Measurements from ENCODE around the gene BTNL9.

Gene BTNL9

DNA sequence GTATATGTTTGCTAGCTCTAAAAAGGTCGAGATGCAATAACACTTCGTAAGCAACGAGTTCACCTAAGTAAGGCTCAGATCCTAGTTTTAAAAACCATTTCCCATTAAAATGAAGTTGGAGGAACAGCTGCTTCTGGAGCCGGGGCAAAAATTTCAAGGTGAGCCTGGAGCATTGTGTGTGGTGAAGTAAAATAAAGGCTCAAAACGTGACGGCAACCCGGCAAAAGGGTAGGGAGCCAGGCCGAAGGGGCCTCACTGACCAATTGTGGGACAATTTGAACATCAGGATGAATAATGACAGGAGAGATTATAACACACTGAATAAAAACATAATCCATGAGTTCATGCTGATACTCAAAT is 20.1 kb downstream of the BTNL9 start:
- DNase-seq (ENCODE audit: low read depth, low spot score), result no peak
- TF ChIP-seq, protein P1, sequence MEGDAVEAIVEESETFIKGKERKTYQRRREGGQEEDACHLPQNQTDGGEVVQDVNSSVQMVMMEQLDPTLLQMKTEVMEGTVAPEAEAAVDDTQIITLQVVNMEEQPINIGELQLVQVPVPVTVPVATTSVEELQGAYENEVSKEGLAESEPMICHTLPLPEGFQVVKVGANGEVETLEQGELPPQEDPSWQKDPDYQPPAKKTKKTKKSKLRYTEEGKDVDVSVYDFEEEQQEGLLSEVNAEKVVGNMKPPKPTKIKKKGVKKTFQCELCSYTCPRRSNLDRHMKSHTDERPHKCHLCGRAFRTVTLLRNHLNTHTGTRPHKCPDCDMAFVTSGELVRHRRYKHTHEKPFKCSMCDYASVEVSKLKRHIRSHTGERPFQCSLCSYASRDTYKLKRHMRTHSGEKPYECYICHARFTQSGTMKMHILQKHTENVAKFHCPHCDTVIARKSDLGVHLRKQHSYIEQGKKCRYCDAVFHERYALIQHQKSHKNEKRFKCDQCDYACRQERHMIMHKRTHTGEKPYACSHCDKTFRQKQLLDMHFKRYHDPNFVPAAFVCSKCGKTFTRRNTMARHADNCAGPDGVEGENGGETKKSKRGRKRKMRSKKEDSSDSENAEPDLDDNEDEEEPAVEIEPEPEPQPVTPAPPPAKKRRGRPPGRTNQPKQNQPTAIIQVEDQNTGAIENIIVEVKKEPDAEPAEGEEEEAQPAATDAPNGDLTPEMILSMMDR (IDR thresholded peaks at IDR 0.05; ENCODE audit: insufficient read depth, low read length, missing control alignments), result no peak
- POLR2A ChIA-PET, result no interaction called here
- H3K4me3 ChIP-seq (ENCODE audit: low read depth, low read length), result no peak overlapping the region
- CTCF ChIA-PET, result no interaction called here

DNA sequence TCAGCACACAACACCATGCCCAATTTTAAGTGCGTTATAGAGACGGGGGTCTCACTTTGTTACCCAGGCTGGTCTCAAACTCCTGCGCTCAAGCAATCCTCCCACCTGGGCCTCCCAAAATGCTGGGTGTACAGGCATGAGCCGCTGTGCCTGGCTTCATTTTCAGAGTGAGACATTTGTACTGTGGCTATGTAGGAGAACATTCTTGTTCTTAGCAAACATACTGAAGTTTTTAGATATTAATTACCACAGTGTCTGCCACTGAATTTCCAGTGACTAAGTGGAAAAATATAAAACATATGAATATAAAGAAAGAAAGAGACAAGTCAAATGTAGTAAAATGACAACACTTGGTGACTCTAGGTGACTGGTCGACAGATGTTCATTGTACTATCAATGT is 20.9 kb downstream of the BTNL9 start:
- no peak overlapping the region for H3K4me3 ChIP-seq (ENCODE audit: low read depth, low read length)
- TF ChIP-seq, protein P1 (IDR thresholded peaks at IDR 0.05; ENCODE audit: insufficient read depth, low read length, missing control alignments), result no peak
- ChIA-PET POLR2A (no interaction called here), CTCF (no interaction called here)
- no peak for DNase-seq (ENCODE audit: low read depth, low spot score)

DNA sequence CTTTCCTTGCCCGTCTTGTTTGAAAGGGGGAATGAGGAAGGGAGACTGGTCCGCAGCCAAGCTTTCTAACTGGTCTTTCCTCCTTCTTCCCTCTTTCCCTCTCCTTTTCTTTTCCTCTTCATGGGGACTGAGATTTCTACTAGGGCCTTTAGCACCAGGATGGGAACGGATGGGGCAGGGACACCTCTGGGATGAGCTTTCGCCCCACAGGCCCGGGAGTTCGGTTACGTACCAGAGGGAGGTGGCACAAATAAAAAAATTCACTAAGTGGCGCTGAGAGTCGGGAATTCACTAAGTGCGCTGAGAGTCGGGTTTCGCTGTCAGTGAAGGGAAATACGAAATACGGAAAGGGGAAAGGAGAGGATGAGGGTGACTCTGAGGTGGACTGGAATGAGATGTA is 21.6 kb downstream of the BTNL9 start:
- no peak overlapping the region for H3K4me3 ChIP-seq (ENCODE audit: low read depth, low read length)
- TF ChIP-seq, protein P1 (IDR thresholded peaks at IDR 0.05; ENCODE audit: insufficient read depth, low read length, missing control alignments), result no peak
- POLR2A ChIA-PET, result no interaction called here
- CTCF ChIA-PET, result no interaction called here
- DNase-seq (ENCODE audit: low read depth, low spot score), result no peak

DNA sequence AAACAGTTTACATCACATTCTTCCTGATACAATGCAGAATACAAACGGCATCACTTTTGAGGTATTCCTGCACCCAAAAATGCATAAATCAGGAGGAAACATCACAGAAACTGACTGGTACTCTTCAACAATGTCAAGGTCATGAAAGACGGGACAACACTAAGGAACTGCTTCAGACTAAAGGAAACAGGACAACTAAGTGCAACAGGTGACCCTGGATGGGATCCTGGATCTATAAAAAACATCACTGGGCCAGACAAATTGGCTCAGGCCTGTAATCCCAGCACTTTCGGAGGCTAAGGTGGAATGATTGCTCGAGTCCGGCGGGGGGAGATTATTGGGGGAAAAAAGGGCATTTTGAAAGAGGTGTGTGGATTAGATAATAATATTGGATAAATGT is 22.6 kb downstream of the BTNL9 start:
- TF ChIP-seq, protein P1 (IDR thresholded peaks at IDR 0.05; ENCODE audit: insufficient read depth, low read length, missing control alignments), result no peak
- ChIA-PET CTCF (no interaction called here), POLR2A (no interaction called here)
- no peak for DNase-seq (ENCODE audit: low read depth, low spot score)
- H3K4me3 ChIP-seq (ENCODE audit: low read depth, low read length), result no peak overlapping the region

DNA sequence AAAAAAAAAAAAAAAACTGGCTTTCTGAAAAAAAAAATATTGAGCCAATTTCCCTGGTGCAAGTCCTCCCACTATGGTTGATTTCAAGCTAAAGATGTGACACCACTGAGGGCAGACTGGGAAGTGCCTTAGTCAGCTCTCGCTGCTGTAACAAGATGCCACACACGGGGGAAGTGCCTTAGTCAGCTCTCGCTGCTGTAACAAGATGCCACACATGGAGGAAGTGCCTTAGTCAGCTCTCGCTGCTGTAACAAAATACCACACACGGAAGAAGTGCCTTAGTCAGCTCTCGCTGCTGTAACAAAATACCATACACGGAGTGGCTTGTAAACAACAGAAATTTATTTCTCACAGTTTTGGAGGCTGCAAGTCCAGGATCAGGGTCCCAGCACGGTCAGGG is 23.4 kb downstream of the BTNL9 start:
- ChIA-PET POLR2A (no interaction called here), CTCF (no interaction called here)
- TF ChIP-seq, protein P1 (IDR thresholded peaks at IDR 0.05; ENCODE audit: insufficient read depth, low read length, missing control alignments), result no peak
- no peak for DNase-seq (ENCODE audit: low read depth, low spot score)
- H3K4me3 ChIP-seq (ENCODE audit: low read depth, low read length), result no peak overlapping the region

DNA sequence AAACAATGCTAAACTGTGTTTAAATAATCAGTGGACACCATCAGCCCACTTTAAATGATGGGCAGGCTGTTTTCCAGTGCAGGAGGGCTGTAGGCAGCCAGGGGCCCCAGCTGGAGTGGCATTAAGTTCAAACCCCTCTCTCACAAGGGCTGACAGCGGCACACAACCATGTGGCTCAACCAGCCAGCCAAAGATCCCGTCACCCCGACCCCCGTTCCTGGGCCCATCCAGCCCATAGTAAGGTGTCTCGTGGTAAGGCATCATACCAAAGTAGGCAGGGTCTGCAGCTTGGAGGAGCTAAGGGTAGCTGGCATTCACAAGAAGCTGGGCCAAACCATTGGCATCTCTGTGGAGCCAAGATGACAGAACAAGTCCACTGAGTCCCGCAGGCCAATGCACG is 24.9 kb downstream of the BTNL9 start:
- CTCF ChIA-PET, result no interaction called here
- no peak for DNase-seq (ENCODE audit: low read depth, low spot score)
- no peak overlapping the region for H3K4me3 ChIP-seq (ENCODE audit: low read depth, low read length)
- POLR2A ChIA-PET, result no interaction called here
- TF ChIP-seq, protein P1 (IDR thresholded peaks at IDR 0.05; ENCODE audit: insufficient read depth, low read length, missing control alignments), result no peak

Data from AG04449 (cell line).